ENCODE data around the gene BMPR1B. TPM values are rescaled to one million over a fixed set of nuclear protein-coding genes. Genes with fewer than 3 reads are reported as not detected.

Gene BMPR1B
- polyA plus RNA-seq, 1 donor, result 1.2 TPM

DNA sequence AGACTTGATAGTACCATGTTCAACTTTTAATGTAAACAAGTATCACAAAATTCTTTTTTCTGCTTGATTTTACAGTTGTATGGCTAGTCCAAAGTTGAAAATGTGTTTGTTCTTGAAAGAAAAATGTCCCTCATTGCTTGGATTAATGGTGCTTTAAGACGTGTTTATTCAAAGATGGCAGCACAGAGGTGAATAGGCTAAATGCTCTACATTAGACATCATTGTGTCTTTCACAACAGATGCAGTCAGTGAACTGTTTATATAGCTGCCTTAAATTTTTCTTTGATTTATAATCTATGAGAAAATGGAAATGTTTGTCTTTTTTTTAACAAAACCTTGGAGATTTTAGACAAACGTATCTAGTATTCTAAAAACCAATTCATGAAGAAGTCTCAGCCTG is 137.3 kb downstream of the BMPR1B start:
- H3K4me1 ChIP-seq (ENCODE audit: control insufficient read depth, insufficient read depth, low read length), result no peaks in the 10 kb centered on the region
- H3K27me3 ChIP-seq (ENCODE audit: control insufficient read depth, insufficient read depth, low read length), result no peaks in the 10 kb centered on the region
- H3K9me3 ChIP-seq (ENCODE audit: control insufficient read depth, low read depth, low read length), result no peaks in the 10 kb centered on the region
- H3K36me3 ChIP-seq (ENCODE audit: control insufficient read depth, insufficient read depth, low read length), result no peaks in the 10 kb centered on the region
- no peak overlapping the region for H3K4me3 ChIP-seq (ENCODE audit: low read length)
- no peak for DNase-seq
- 100% methylated on average over 1 of the region's 2 CpGs for WGBS (ENCODE audit: insufficient coverage, low lambda C conversion rate)
- H3K27ac ChIP-seq (ENCODE audit: low read length), result no peak overlapping the region

- Histone ChIP-seq H3K36me3 (ENCODE audit: control insufficient read depth, insufficient read depth, low read length) (no peaks in the 10 kb centered on the region), H3K27ac (ENCODE audit: low read length) (no peak overlapping the region), H3K4me1 (ENCODE audit: control insufficient read depth, insufficient read depth, low read length) (no peaks in the 10 kb centered on the region), H3K4me3 (ENCODE audit: low read length) (no peak overlapping the region), H3K9me3 (ENCODE audit: control insufficient read depth, low read depth, low read length) (no peaks in the 10 kb centered on the region), H3K27me3 (ENCODE audit: control insufficient read depth, insufficient read depth, low read length) (no peaks in the 10 kb centered on the region)
- DNase-seq, result no peak
- WGBS (ENCODE audit: insufficient coverage, low lambda C conversion rate), result no CpG with 5 or more reads among the region's 7 CpGs
These were observed 139.3 kb downstream of the BMPR1B start for GRCh38 chr4:94897023-94897422.

DNA sequence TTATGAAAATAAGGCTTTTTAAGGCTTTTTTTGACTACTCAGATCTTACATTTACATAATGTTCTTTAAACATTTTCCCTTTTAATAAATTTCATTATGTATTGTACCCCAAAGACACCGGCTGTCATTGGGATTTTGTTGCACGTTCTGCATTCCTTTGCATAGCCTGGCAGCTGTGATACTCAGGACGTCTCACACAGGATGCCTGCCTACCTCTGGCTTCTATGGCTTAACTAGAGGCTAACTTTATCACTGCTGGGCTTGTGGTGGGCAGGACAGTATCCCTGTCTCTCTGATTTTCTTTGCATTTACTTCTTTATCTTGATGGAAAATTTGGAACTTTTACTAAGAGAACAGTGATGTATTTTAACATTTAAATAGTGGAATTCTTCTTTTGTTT is 147.8 kb downstream of the BMPR1B start:
- Histone ChIP-seq H3K9me3 (ENCODE audit: control insufficient read depth, low read depth, low read length) (no peaks in the 10 kb centered on the region), H3K27ac (ENCODE audit: low read length) (no peak overlapping the region), H3K4me3 (ENCODE audit: low read length) (no peak overlapping the region), H3K27me3 (ENCODE audit: control insufficient read depth, insufficient read depth, low read length) (no peaks in the 10 kb centered on the region), H3K4me1 (ENCODE audit: control insufficient read depth, insufficient read depth, low read length) (no peaks in the 10 kb centered on the region), H3K36me3 (ENCODE audit: control insufficient read depth, insufficient read depth, low read length) (no peaks in the 10 kb centered on the region)
- no CpG with 5 or more reads among the region's 3 CpGs for WGBS (ENCODE audit: insufficient coverage, low lambda C conversion rate)
- no peak for DNase-seq

DNA sequence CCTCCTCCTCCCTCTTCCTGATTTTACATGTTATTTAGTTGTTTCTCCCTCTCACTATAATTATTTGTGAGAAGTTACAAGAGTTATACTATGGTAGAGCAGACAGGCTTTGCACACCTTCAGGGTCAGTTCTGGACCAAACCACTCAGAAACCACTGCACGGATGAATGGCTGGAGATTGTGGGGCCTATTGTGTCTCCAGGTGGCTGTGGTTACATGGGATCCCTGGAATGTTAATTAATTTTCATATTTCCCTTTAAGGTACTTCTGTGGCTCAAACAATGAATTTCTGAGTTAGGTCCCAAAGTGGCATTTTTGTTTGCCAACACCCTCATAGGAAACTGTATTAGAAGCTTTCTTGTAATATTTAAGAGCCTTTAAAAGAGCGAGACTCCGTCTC is 151.9 kb downstream of the BMPR1B start:
- Histone ChIP-seq H3K36me3 (ENCODE audit: control insufficient read depth, insufficient read depth, low read length) (no peaks in the 10 kb centered on the region), H3K4me3 (ENCODE audit: low read length) (no peak overlapping the region), H3K4me1 (ENCODE audit: control insufficient read depth, insufficient read depth, low read length) (no peaks in the 10 kb centered on the region), H3K27me3 (ENCODE audit: control insufficient read depth, insufficient read depth, low read length) (no peaks in the 10 kb centered on the region), H3K9me3 (ENCODE audit: control insufficient read depth, low read depth, low read length) (no peaks in the 10 kb centered on the region), H3K27ac (ENCODE audit: low read length) (no peak overlapping the region)
- no peak for DNase-seq
- WGBS (ENCODE audit: insufficient coverage, low lambda C conversion rate), result no CpG with 5 or more reads among the region's 3 CpGs

GRCh38 chr4:94911106-94911505 is 153.4 kb downstream of the BMPR1B start:
- no peaks in the 10 kb centered on the region for H3K36me3 ChIP-seq (ENCODE audit: control insufficient read depth, insufficient read depth, low read length)

GRCh38 chr4:94912606-94913005 is 154.9 kb downstream of the BMPR1B start:
- Histone ChIP-seq H3K27me3 (ENCODE audit: control insufficient read depth, insufficient read depth, low read length) (no peaks in the 10 kb centered on the region), H3K4me1 (ENCODE audit: control insufficient read depth, insufficient read depth, low read length) (no peaks in the 10 kb centered on the region), H3K36me3 (ENCODE audit: control insufficient read depth, insufficient read depth, low read length) (no peaks in the 10 kb centered on the region), H3K9me3 (ENCODE audit: control insufficient read depth, low read depth, low read length) (no peaks in the 10 kb centered on the region), H3K4me3 (ENCODE audit: low read length) (no peak overlapping the region), H3K27ac (ENCODE audit: low read length) (no peak overlapping the region)
- no peak for DNase-seq
- no CpG with 5 or more reads among the region's 2 CpGs for WGBS (ENCODE audit: insufficient coverage, low lambda C conversion rate)

More at GRCh38 chr4:94911106-94911505, 153.4 kb downstream of the BMPR1B start:
- no peak for DNase-seq
- no CpG with 5 or more reads among the region's 1 CpG for WGBS (ENCODE audit: insufficient coverage, low lambda C conversion rate)
- Histone ChIP-seq H3K4me1 (ENCODE audit: control insufficient read depth, insufficient read depth, low read length) (no peaks in the 10 kb centered on the region), H3K9me3 (ENCODE audit: control insufficient read depth, low read depth, low read length) (no peaks in the 10 kb centered on the region), H3K4me3 (ENCODE audit: low read length) (no peak overlapping the region), H3K27ac (ENCODE audit: low read length) (no peak overlapping the region), H3K27me3 (ENCODE audit: control insufficient read depth, insufficient read depth, low read length) (no peaks in the 10 kb centered on the region)

GRCh38 chr4:94913316-94913715 is 155.6 kb downstream of the BMPR1B start:
- no peaks in the 10 kb centered on the region for H3K27me3 ChIP-seq (ENCODE audit: control insufficient read depth, insufficient read depth, low read length)
- H3K4me3 ChIP-seq (ENCODE audit: low read length), result no peak overlapping the region
- no peak overlapping the region for H3K27ac ChIP-seq (ENCODE audit: low read length)
- no peaks in the 10 kb centered on the region for H3K36me3 ChIP-seq (ENCODE audit: control insufficient read depth, insufficient read depth, low read length)
- DNase-seq, result no peak
- no peaks in the 10 kb centered on the region for H3K9me3 ChIP-seq (ENCODE audit: control insufficient read depth, low read depth, low read length)
- no peaks in the 10 kb centered on the region for H3K4me1 ChIP-seq (ENCODE audit: control insufficient read depth, insufficient read depth, low read length)
- 100% methylated on average over 1 of the region's 1 CpG for WGBS (ENCODE audit: insufficient coverage, low lambda C conversion rate)

GRCh38 chr4:94917146-94917545 is 159.4 kb downstream of the BMPR1B start:
- no peaks in the 10 kb centered on the region for H3K9me3 ChIP-seq (ENCODE audit: control insufficient read depth, low read depth, low read length)
- WGBS (ENCODE audit: insufficient coverage, low lambda C conversion rate), result no CpG with 5 or more reads among the region's 2 CpGs
- no peaks in the 10 kb centered on the region for H3K36me3 ChIP-seq (ENCODE audit: control insufficient read depth, insufficient read depth, low read length)
- H3K27ac ChIP-seq (ENCODE audit: low read length), result no peak overlapping the region
- H3K27me3 ChIP-seq (ENCODE audit: control insufficient read depth, insufficient read depth, low read length), result no peaks in the 10 kb centered on the region
- DNase-seq, result no peak
- H3K4me1 ChIP-seq (ENCODE audit: control insufficient read depth, insufficient read depth, low read length), result no peaks in the 10 kb centered on the region
- no peak overlapping the region for H3K4me3 ChIP-seq (ENCODE audit: low read length)

- DNase-seq, result no peak
- Histone ChIP-seq H3K9me3 (ENCODE audit: control insufficient read depth, low read depth, low read length) (no peaks in the 10 kb centered on the region), H3K4me3 (ENCODE audit: low read length) (no peak overlapping the region), H3K27ac (ENCODE audit: low read length) (no peak overlapping the region), H3K36me3 (ENCODE audit: control insufficient read depth, insufficient read depth, low read length) (no peaks in the 10 kb centered on the region), H3K4me1 (ENCODE audit: control insufficient read depth, insufficient read depth, low read length) (no peaks in the 10 kb centered on the region), H3K27me3 (ENCODE audit: control insufficient read depth, insufficient read depth, low read length) (no peaks in the 10 kb centered on the region)
- WGBS (ENCODE audit: insufficient coverage, low lambda C conversion rate), result no CpG with 5 or more reads among the region's 1 CpG
These were observed 160.8 kb downstream of the BMPR1B start for GRCh38 chr4:94918543-94918942.

DNA sequence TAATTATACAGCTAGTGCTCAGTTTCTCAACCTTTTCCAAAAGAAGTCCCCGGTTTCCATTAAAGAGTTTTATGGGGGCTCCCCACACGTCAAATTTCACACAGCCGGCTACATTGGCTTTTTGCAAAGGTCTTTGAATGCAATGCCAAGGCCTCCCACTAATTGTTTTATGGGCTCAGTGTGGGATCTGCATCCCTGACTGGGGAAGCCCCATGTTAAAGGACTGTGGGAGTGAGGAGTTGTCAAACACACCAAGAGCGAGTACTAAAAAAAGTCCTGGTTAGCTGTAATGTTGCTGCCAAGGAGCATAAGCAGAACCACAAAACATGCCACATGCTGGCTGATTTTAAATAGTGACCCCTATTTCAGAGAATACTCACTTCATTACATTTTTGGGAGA is 162.6 kb downstream of the BMPR1B start:
- no peaks in the 10 kb centered on the region for H3K36me3 ChIP-seq (ENCODE audit: control insufficient read depth, insufficient read depth, low read length)
- WGBS (ENCODE audit: insufficient coverage, low lambda C conversion rate), result no CpG with 5 or more reads among the region's 4 CpGs
- no peaks in the 10 kb centered on the region for H3K4me1 ChIP-seq (ENCODE audit: control insufficient read depth, insufficient read depth, low read length)
- no peak overlapping the region for H3K27ac ChIP-seq (ENCODE audit: low read length)
- H3K9me3 ChIP-seq (ENCODE audit: control insufficient read depth, low read depth, low read length), result no peaks in the 10 kb centered on the region
- no peak overlapping the region for H3K4me3 ChIP-seq (ENCODE audit: low read length)
- DNase-seq, result no peak
- H3K27me3 ChIP-seq (ENCODE audit: control insufficient read depth, insufficient read depth, low read length), result no peaks in the 10 kb centered on the region

GRCh38 chr4:94924566-94924965 is 166.8 kb downstream of the BMPR1B start:
- H3K9me3 ChIP-seq (ENCODE audit: control insufficient read depth, low read depth, low read length), result no peaks in the 10 kb centered on the region
- no peak overlapping the region for H3K27ac ChIP-seq (ENCODE audit: low read length)
- H3K27me3 ChIP-seq (ENCODE audit: control insufficient read depth, insufficient read depth, low read length), result no peaks in the 10 kb centered on the region
- no peak overlapping the region for H3K4me3 ChIP-seq (ENCODE audit: low read length)
- no peaks in the 10 kb centered on the region for H3K4me1 ChIP-seq (ENCODE audit: control insufficient read depth, insufficient read depth, low read length)
- no peak for DNase-seq
- 100% methylated on average over 1 of the region's 2 CpGs for WGBS (ENCODE audit: insufficient coverage, low lambda C conversion rate)
- H3K36me3 ChIP-seq (ENCODE audit: control insufficient read depth, insufficient read depth, low read length), result no peaks in the 10 kb centered on the region
